HUES6 (cell line): ENCODE results near the gene DMD.
"Not testable (repeated sequence)": the region's sequence is repeated elsewhere in the genome, so short reads cannot be mapped to it uniquely, and the experiment has no call there.

Source experiments
- H3K27ac ChIP-seq: 2 replicates; pipeline ENCODE4 v1.7.0; 2013; ENCODE audit warnings: low read depth, mild to moderate bottlenecking, low read length, inconsistent platforms
- H3K27me3 ChIP-seq: 2 replicates; pipeline ENCODE4 v1.6.1; 2013; ENCODE audit warnings: low read length; ENCODE audit not compliant: control insufficient read depth, insufficient read depth
- H3K36me3 ChIP-seq: 2 replicates; pipeline ENCODE4 v1.6.1; 2013; ENCODE audit warnings: low read length; ENCODE audit not compliant: control insufficient read depth, insufficient read depth
- H3K4me1 ChIP-seq: 2 replicates; pipeline ENCODE4 v1.6.1; 2013; ENCODE audit warnings: low read length; ENCODE audit not compliant: control insufficient read depth, insufficient read depth
- H3K4me3 ChIP-seq: 2 replicates; pipeline ENCODE4 v1.5.1; 2013; ENCODE audit warnings: low read depth, low read length
- H3K9ac ChIP-seq: one replicate; pipeline ENCODE4 v1.6.1; 2013; ENCODE audit warnings: mild to moderate bottlenecking, low read length
- H3K9me3 ChIP-seq: 2 replicates; pipeline ENCODE4 v1.6.1; 2013; ENCODE audit warnings: low read depth, low read length; ENCODE audit not compliant: control insufficient read depth, insufficient read depth

Gene DMD

DNA sequence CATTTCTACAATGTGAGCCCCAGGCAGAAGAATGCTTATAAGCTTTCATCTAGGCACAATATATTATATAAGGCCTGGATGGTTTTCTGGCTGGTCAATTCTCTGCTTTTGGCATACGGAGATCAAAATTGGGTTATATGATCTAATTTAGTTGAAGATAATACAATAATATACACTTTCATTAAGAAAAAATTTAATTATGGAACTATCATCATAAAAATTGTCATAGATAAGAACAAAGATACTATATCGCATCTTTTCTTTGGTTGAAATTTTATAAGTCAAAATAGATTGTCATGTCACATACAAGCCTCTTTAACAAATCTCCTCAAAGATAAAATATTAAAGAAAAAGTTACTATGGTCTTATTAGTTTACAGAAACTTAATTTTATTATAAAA lies 17.1 kb downstream of the DMD start:
- H3K4me3 ChIP-seq, result no peak overlapping the region
- no peaks in the 10 kb centered on the region; the same call in 1 of the 2 replicates for H3K4me1 ChIP-seq
- peaks cover 9% of the 10 kb centered on the region; the same call in 1 of the 2 replicates for H3K27me3 ChIP-seq
- no peaks in the 10 kb centered on the region; the same call in 1 of the 2 replicates for H3K36me3 ChIP-seq
- no peak overlapping the region for H3K27ac ChIP-seq
- H3K9ac ChIP-seq, result no peak overlapping the region
- H3K9me3 ChIP-seq, result no peaks in the 10 kb centered on the region; the same call in 1 of the 2 replicates

DNA sequence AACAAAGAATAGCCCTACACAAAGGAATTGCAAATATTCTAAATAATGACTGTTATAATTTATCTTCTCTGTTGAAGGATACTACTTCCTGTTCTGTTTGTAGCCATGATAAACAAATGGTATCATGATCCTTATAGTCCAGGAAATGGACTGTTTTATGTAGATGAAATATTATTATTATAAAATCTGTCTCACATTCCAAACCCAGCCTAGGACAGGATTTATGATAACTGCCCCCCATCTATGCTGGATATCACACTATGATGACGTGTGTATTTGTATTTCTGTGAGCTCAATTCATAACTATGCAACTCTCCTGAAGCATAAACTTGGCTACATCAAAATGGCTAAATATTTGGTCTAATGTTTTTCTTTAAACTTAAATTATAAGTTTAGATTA lies 21.3 kb downstream of the DMD start:
- Histone ChIP-seq H3K4me3 (no peak overlapping the region), H3K9ac (no peak overlapping the region), H3K27ac (no peak overlapping the region), H3K36me3 (no peaks in the 10 kb centered on the region), H3K4me1 (peaks cover 24% of the 10 kb centered on the region), H3K27me3 (peaks cover 31% of the 10 kb centered on the region; the same call in 1 of the 2 replicates), H3K9me3 (no peaks in the 10 kb centered on the region)

DNA sequence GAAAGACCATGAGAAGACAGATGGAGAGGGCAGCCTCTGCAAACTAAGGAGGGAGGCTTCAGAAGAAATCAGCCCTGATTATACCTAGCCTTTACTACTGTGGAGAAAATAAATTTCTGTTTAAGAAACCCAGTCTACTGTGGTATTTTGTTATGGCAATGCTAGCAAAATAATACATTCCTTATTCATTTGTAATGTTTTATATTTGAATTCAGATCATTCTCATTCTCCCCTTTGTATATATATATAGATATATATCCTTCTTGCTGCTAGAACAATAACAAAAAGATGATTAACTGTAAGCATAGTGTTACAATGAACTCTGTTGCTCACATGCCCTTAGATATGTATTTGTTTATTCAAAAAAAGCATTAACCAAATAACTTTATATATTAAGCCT lies 22.5 kb downstream of the DMD start:
- Histone ChIP-seq H3K27ac (no peak overlapping the region), H3K27me3 (peaks cover 31% of the 10 kb centered on the region; the same call in 1 of the 2 replicates), H3K36me3 (no peaks in the 10 kb centered on the region), H3K9me3 (no peaks in the 10 kb centered on the region), H3K4me1 (peaks cover 24% of the 10 kb centered on the region), H3K4me3 (no peak overlapping the region), H3K9ac (no peak overlapping the region)

DNA sequence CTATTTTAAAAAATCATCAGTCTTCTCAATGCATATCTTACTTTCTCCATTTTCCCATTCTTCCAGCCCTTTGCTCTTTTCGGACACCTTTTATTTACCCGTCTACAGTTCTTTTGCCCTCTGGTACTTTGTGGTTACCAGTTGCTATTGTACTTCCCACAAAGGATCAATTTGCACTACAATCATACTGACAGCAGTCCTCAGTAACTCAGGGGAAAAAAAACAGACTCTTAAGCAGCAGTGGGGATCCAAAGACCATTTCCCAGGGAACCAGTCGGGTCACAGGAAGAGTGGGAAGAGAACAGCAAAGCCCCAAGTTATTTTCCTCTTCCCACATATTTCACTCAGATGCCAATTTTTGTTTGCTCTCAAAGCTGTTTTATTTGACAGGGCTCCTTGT lies 23.1 kb downstream of the DMD start:
- Histone ChIP-seq H3K9me3 (no peaks in the 10 kb centered on the region), H3K27ac (no peak overlapping the region)

DNA sequence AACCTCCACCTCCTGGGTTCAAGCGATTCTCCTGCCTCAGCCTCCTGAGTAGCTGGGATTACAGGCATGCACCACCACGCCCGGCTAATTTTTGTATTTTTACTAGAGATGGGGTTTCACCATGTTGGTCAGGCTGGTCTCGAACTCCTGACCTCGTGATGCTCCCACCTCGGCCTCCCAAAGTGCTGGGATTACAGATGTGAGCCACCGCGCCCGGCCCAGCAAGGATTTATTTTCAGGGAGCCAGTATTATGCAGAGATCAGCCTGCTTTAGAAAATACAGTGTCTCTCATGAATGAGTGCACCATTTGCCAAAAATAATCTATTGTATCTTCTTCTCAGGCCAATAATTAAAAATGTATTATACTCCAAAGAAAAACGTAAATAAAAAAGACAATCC lies 26.5 kb downstream of the DMD start:
- not testable (repeated sequence) for H3K9ac ChIP-seq, H3K27ac ChIP-seq, H3K36me3 ChIP-seq, H3K4me3 ChIP-seq, H3K9me3 ChIP-seq
- Histone ChIP-seq H3K27me3 (peaks cover 27% of the 10 kb centered on the region; the same call in 1 of the 2 replicates), H3K4me1 (peaks cover 33% of the 10 kb centered on the region)

More for the DNA sequence above, 23.1 kb downstream of the DMD start:
- Histone ChIP-seq H3K4me3 (0 out of 2 replicates have a peak overlapping the region, but pooled peaks have one; percentile 7), H3K4me1 (peaks cover 29% of the 10 kb centered on the region), H3K9ac (no peak overlapping the region), H3K36me3 (no peaks in the 10 kb centered on the region), H3K27me3 (peaks cover 31% of the 10 kb centered on the region; the same call in 1 of the 2 replicates)

DNA sequence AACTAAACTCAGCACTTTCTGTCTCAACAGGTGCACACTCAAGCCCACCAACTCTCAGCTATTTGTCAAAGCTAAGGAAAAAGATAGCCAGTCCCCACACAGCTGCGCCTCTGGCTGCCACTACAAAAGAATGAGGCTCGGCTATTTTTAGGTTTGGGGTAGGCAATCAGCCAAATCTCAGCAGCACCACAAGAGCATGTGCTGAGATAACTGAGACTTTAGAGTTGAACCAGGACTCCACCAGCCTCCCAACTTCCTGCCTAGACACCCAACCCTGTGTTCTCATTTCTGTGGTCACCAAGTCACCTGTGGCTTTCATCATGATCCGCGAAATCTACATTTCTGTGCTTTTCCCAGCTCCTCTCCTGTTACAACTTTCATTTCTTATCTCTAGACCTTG lies 28.0 kb downstream of the DMD start:
- peaks cover 28% of the 10 kb centered on the region for H3K4me1 ChIP-seq
- H3K9me3 ChIP-seq, result no peaks in the 10 kb centered on the region
- H3K4me3 ChIP-seq, result no peak overlapping the region
- no peak overlapping the region for H3K9ac ChIP-seq
- H3K27me3 ChIP-seq, result peaks cover 16% of the 10 kb centered on the region; the same call in 1 of the 2 replicates
- no peak overlapping the region for H3K27ac ChIP-seq
- H3K36me3 ChIP-seq, result no peaks in the 10 kb centered on the region

DNA sequence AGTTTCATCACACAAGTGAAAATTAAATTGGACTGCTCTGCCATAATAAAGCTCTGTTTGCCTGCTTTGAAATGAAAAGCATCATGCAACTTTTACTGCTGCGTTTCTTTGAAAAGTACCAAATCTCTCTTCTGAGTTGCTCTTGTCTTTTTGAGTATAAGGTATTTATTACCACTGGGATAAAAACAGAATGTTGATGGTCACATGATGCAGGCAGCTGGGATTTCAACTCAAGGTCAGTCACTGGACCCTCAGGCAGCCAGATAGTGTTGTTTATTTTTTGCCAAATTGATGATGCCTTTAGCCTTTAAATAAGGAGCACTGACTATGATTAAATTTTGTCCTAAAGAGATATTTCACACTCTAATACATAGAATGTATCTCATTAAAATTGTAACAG lies 32.7 kb downstream of the DMD start:
- no peak overlapping the region for H3K27ac ChIP-seq
- no peak overlapping the region for H3K4me3 ChIP-seq
- no peaks in the 10 kb centered on the region for H3K9me3 ChIP-seq
- peaks cover 8% of the 10 kb centered on the region for H3K4me1 ChIP-seq
- no peaks in the 10 kb centered on the region; the same call in 1 of the 2 replicates for H3K27me3 ChIP-seq
- H3K9ac ChIP-seq, result no peak overlapping the region
- no peaks in the 10 kb centered on the region for H3K36me3 ChIP-seq

DNA sequence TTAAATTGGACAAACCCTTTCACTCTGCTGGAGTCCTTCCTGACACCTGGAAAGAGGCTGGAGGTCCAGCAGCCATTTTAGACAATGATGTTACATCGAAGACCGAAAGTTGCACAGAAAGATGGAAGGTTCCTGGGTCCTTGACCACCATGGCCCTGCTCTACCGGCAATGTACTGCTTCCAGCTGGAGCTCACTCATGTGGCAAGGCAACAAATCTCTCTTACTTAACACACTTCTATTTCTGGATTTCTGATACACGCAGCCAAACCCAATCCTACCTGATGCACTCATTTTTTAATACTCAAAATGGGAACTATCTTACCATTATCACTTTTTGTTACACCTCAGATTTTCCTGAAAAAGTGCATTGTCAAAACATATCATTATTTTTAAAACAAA lies 33.1 kb downstream of the DMD start:
- Histone ChIP-seq H3K27ac (no peak overlapping the region), H3K9ac (no peak overlapping the region), H3K27me3 (no peaks in the 10 kb centered on the region; the same call in 1 of the 2 replicates), H3K36me3 (no peaks in the 10 kb centered on the region), H3K4me3 (no peak overlapping the region), H3K9me3 (no peaks in the 10 kb centered on the region), H3K4me1 (peaks cover 3% of the 10 kb centered on the region)

DNA sequence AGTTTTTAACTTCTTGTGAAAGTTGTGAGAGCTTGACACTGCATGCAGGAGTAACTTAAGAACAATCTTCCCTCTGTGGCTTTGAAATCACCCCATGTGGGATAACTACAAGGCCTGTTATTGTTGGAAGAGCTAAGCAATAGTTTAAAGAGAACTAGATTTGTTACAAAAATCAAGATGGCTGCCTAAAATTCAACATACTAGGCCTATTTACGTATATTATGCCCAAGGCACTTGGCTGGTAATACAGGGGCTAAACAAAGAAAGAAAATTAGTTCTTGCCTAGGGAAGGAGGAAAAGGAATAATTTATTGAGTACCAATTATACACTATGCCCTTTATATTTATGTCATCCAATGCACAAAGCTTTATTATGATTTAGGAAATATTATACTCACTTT lies 36.1 kb downstream of the DMD start:
- Histone ChIP-seq H3K9ac (no peak overlapping the region), H3K4me3 (no peak overlapping the region), H3K36me3 (no peaks in the 10 kb centered on the region), H3K27me3 (no peaks in the 10 kb centered on the region; the same call in 1 of the 2 replicates), H3K27ac (no peak overlapping the region), H3K9me3 (no peaks in the 10 kb centered on the region), H3K4me1 (no peaks in the 10 kb centered on the region)

DNA sequence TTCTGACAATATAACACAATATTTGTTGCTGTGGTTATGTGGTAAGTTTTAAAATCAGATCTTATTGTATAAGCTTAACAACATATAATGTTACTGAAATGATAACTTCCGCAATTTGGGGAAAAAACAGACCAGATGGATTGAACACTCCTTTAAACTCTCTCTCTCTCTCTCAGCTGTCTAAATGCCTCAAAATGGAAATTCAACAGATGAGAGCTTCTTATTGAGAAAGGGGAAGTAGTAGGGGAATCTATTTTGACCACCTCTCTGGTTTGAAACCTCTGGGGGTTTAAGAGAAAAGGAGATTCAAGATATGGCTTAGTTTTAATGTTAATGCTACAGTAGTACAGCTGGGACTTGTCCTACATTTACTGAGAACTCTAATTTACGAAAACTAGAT lies 40.3 kb downstream of the DMD start:
- no peaks in the 10 kb centered on the region for H3K36me3 ChIP-seq
- H3K27ac ChIP-seq, result no peak overlapping the region
- H3K9ac ChIP-seq, result no peak overlapping the region
- no peaks in the 10 kb centered on the region for H3K4me1 ChIP-seq
- no peaks in the 10 kb centered on the region for H3K9me3 ChIP-seq
- H3K27me3 ChIP-seq, result peaks cover 2% of the 10 kb centered on the region; the same call in 1 of the 2 replicates
- H3K4me3 ChIP-seq, result no peak overlapping the region

DNA sequence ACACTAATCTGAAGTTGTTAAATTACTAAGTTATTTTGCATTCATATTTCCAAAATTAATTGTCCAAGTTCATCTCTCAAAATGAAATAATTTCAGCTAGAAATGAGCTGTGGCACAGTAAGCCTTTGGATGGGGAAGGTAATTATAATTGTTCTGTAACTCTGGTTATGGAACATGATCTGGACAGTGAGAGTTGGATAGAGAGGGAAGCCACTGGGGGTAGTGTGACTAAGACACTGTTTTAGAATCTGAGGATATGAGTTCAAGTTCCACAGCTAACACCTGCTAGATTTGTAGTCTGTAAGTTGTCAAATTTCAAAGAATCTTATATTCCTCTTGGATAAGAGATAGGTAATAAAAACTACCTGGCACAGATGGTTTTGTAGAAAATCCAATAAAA lies 49.5 kb downstream of the DMD start:
- Histone ChIP-seq H3K27ac (no peak overlapping the region), H3K9ac (no peak overlapping the region), H3K4me1 (no peaks in the 10 kb centered on the region), H3K27me3 (no peaks in the 10 kb centered on the region; the same call in 1 of the 2 replicates), H3K4me3 (no peak overlapping the region), H3K36me3 (no peaks in the 10 kb centered on the region), H3K9me3 (no peaks in the 10 kb centered on the region; the same call in 1 of the 2 replicates)
